ENCODE measurements around the gene ENO2. TPM values are rescaled to one million over a fixed set of nuclear protein-coding genes. Genes with fewer than 3 reads are reported as not detected.

The ENO2 gene
- polyA plus RNA-seq, 10 donors = 5.2 to 11.7 (median 8.4) TPM

GRCh38 chr12:6929466-6930452 lies 15.4 kb downstream of the ENO2 start:
- DNase-seq = peak in 1 of 3 donors; percentile 14

GRCh38 chr12:6932766-6933165 lies 18.4 kb downstream of the ENO2 start:
- DNase-seq = no peak

GRCh38 chr12:6934110-6934509 lies 19.7 kb downstream of the ENO2 start:
- DNase-seq = peak in 1 of 3 donors; percentile 48

GRCh38 chr12:6935371-6936193 lies 21.2 kb downstream of the ENO2 start:
- peak in 1 of 3 donors; percentile 63 for DNase-seq

- no peak for DNase-seq
Observed at GRCh38 chr12:6936194-6936635, 21.8 kb downstream of the ENO2 start.

- peak in 1 of 3 donors; percentile 81 for DNase-seq
Observed at GRCh38 chr12:6936636-6937480, 22.5 kb downstream of the ENO2 start.

GRCh38 chr12:6937481-6938352 lies 23.3 kb downstream of the ENO2 start:
- DNase-seq = peak; percentile 93 to 98 (median 97)

- no peak for DNase-seq
Observed at GRCh38 chr12:6938353-6939190, 24.2 kb downstream of the ENO2 start.

GRCh38 chr12:6939191-6939540 lies 24.8 kb downstream of the ENO2 start:
- no peak for DNase-seq

GRCh38 chr12:6941267-6941666 lies 26.9 kb downstream of the ENO2 start:
- no peak for DNase-seq

GRCh38 chr12:6941782-6942181 lies 27.4 kb downstream of the ENO2 start:
- no peak for DNase-seq

GRCh38 chr12:6942331-6942665 lies 27.9 kb downstream of the ENO2 start:
- DNase-seq = no peak

- peak; percentile 89 to 95 (median 92) for DNase-seq
Observed at GRCh38 chr12:6943389-6943721, 29.0 kb downstream of the ENO2 start.

GRCh38 chr12:6943722-6944380 lies 29.5 kb downstream of the ENO2 start, which contains the start of the genes C12orf57 and RNU7-1:
C12orf57 (plus strand) TSS chr12:6944022; CDS start chr12:6944122, 100 bp downstream.
RNU7-1 (plus strand) TSS chr12:6943816.
- peak; percentile 94 to 95 (median 94) for DNase-seq

GRCh38 chr12:6944381-6945186 lies 30.2 kb downstream of the ENO2 start:
- DNase-seq = peak; percentile 93 to 97 (median 94)

- no peak for DNase-seq
Observed at GRCh38 chr12:6945613-6946012, 31.2 kb downstream of the ENO2 start.

- DNase-seq = no peak
Observed at GRCh38 chr12:6946033-6946919, 31.9 kb downstream of the ENO2 start.

Measured in muscle of back (tissue), 11 donors.